A549 (cell line): ENCODE measurements around the gene ATF3. TPM values are rescaled to one million over a fixed set of nuclear protein-coding genes. Genes with fewer than 3 reads are reported as not detected.

Source experiments
- ATAC-seq, 2 experiments: fragments of 200-7000 bp in 1 of 2; fragments of >200 bp in 1 of 2; cut with Nextera tagmentation in 1 of 2; cut with Tn5 transposase in 1 of 2; 3 replicates each; pipeline versions ENCODE4 v1.8.0 to v1.9.1; 2018 to 2020; ENCODE audit warnings: mild to moderate bottlenecking in 1 of 2, moderate library complexity in 1 of 2
- CTCF ChIA-PET: fragments of 300-600 bp; sonication (Branson Sonifier 250); formaldehyde crosslinking; extraction: SDS; loops from one replicate; lab custom pipeline; 2021; ENCODE audit warnings: antibody characterized with exemption, inconsistent platforms; lab: Yijun Ruan, JAX
- POLR2A ChIA-PET: fragments of 350-600 bp; formaldehyde crosslinking; extraction: SDS; loops from one replicate; lab custom pipeline; 2021; ENCODE audit warnings: antibody characterized with exemption, inconsistent platforms; lab: Yijun Ruan, JAX
- DNase-seq, 2 experiments: peaks; one replicate each; pipeline versions ENCODE4 v3.0.0 to v3.0.0-alpha.2; 2011 to 2016; ENCODE audit warnings: low read depth in 1 of 2, low spot score in 1 of 2
- FAIRE-seq: peaks from 2 replicates; lab custom pipeline; 2011; peaks lifted over from hg19 to GRCh38; lab: Jason Lieb, UNC
- H3K27ac ChIP-seq, 2 experiments: fragments of >200 bp; sonication (Bioruptor Twin); formaldehyde crosslinking; 3 replicates each; pipeline ENCODE4 v1.5.1; 2016 to 2017
- H3K4me1 ChIP-seq: fragments of >200 bp; sonication (Bioruptor Twin); formaldehyde crosslinking; 3 replicates; pipeline ENCODE4 v1.6.1; 2016
- H3K4me2 ChIP-seq: fragments of >200 bp; sonication (Bioruptor Twin); formaldehyde crosslinking; 3 replicates; pipeline ENCODE4 v1.6.1; 2016
- H3K4me3 ChIP-seq: fragments of >200 bp; sonication (Bioruptor Twin); formaldehyde crosslinking; 3 replicates; pipeline ENCODE4 v1.5.1; 2016
- H3K9me3 ChIP-seq: fragments of >200 bp; sonication (Bioruptor Twin); formaldehyde crosslinking; 3 replicates; pipeline ENCODE4 v1.6.1; 2016
- CBX2 ChIP-seq: fragments of 200-600 bp; sonication (generic); IDR thresholded peaks from 2 replicates; pipeline ENCODE4 v1.6.1; 2016; ENCODE audit warnings: low read depth, mild to moderate bottlenecking, borderline replicate concordance
- CBX8 ChIP-seq: fragments of 200-600 bp; sonication (generic); IDR thresholded peaks from 2 replicates; pipeline ENCODE4 v1.6.1; 2016
- CHD2 ChIP-seq: fragments of 150-350 bp; IDR thresholded peaks from 2 replicates; pipeline ENCODE4 v1.6.1; 2014; ENCODE audit warnings: low read length; ENCODE audit not compliant: partially characterized antibody
- CTCF ChIP-seq: fragments of >200 bp; sonication (Bioruptor Twin); formaldehyde crosslinking; IDR thresholded peaks from 3 replicates; pipeline ENCODE4 v1.5.1; 2016
- EHMT2 ChIP-seq: fragments of 200-600 bp; sonication (generic); IDR thresholded peaks from 2 replicates; pipeline ENCODE4 v1.6.1; 2016; ENCODE audit warnings: antibody characterized with exemption, low read depth, mild to moderate bottlenecking, moderate library complexity
- FOSB ChIP-seq: fragments of 250-450 bp; sonication (Bioruptor Pico); IDR thresholded peaks from 2 replicates; pipeline ENCODE4 v1.5.0; 2020; ENCODE audit warnings: mild to moderate bottlenecking, moderate library complexity
- FOSL2 ChIP-seq, 2 experiments: fragments of 450-650 bp in 1 of 2; fragments of >200 bp in 1 of 2; sonication (Bioruptor Twin) in 1 of 2; formaldehyde crosslinking; IDR thresholded peaks; 2 replicates each; pipeline versions ENCODE4 v1.5.0 to v1.6.1; 2016 to 2020; ENCODE audit warnings: mild to moderate bottlenecking in 1 of 2, moderate library complexity in 1 of 2
- FOXS1 ChIP-seq: fragments of 250-450 bp; sonication (Bioruptor Pico); IDR thresholded peaks from 2 replicates; pipeline ENCODE4 v1.5.0; 2020; ENCODE audit warnings: mild to moderate bottlenecking, moderate library complexity
- GATA3 ChIP-seq: IDR thresholded peaks from 2 replicates; pipeline ENCODE4 v1.6.1; 2012; ENCODE audit warnings: borderline replicate concordance
- HDAC2 ChIP-seq: fragments of 200-600 bp; sonication (generic); IDR thresholded peaks from 2 replicates; pipeline ENCODE4 v1.6.1; 2016
- HES2 ChIP-seq: fragments of >200 bp; sonication (Bioruptor Twin); formaldehyde crosslinking; IDR thresholded peaks from 2 replicates; pipeline ENCODE4 v1.6.1; 2016
- HEYL ChIP-seq: fragments of 250-450 bp; sonication (Bioruptor Pico); IDR thresholded peaks from 2 replicates; pipeline ENCODE4 v1.8.0; 2021; ENCODE audit warnings: mild to moderate bottlenecking, moderate library complexity
- HMGXB4 ChIP-seq: fragments of 250-450 bp; sonication (Bioruptor Pico); IDR thresholded peaks from 2 replicates; pipeline ENCODE4 v1.5.0; 2021; ENCODE audit warnings: mild to moderate bottlenecking, moderate library complexity, borderline replicate concordance
- HOXA7 ChIP-seq: fragments of 250-450 bp; sonication (Bioruptor Pico); IDR thresholded peaks from 2 replicates; pipeline ENCODE4 v1.5.0; 2020; ENCODE audit warnings: mild to moderate bottlenecking, moderate library complexity
- HOXB13 ChIP-seq: fragments of 250-450 bp; sonication (Bioruptor Pico); IDR thresholded peaks from 2 replicates; pipeline ENCODE4 v1.5.0; 2020; ENCODE audit warnings: low read depth, mild to moderate bottlenecking, moderate library complexity
- MAZ ChIP-seq: fragments of 150-350 bp; IDR thresholded peaks from 2 replicates; pipeline ENCODE4 v1.6.1; 2014; ENCODE audit warnings: antibody characterized with exemption, low read depth, low read length, borderline replicate concordance
- NPAS2 ChIP-seq: fragments of 250-450 bp; sonication (Bioruptor Pico); IDR thresholded peaks from 2 replicates; pipeline ENCODE4 v1.8.0; 2022; ENCODE audit warnings: mild to moderate bottlenecking, moderate library complexity, borderline replicate concordance
- NR3C1 ChIP-seq: fragments of >200 bp; sonication (Bioruptor Twin); formaldehyde crosslinking; IDR thresholded peaks from 3 replicates; pipeline ENCODE4 v1.6.1; 2017
- PBX3 ChIP-seq: IDR thresholded peaks from 2 replicates; pipeline ENCODE4 v1.6.1; 2012
- POLR2AphosphoS2 ChIP-seq: conservative IDR thresholded peaks from 2 replicates; pipeline ENCODE4 v1.6.1; 2012; ENCODE audit warnings: low read length, improper control_type of control experiment, inconsistent platforms
- RAD21 ChIP-seq, 2 experiments: fragments of >200 bp in 1 of 2; sonication (Bioruptor Twin) in 1 of 2; formaldehyde crosslinking in 1 of 2; IDR thresholded peaks in 1 of 2; conservative IDR thresholded peaks in 1 of 2; 2 replicates in 1 of 2; 3 replicates in 1 of 2; pipeline ENCODE4 v1.6.1; 2012 to 2018; ENCODE audit warnings: inconsistent platforms in 1 of 2
- RARB ChIP-seq: fragments of 250-450 bp; sonication (Bioruptor Pico); IDR thresholded peaks from 2 replicates; pipeline ENCODE4 v1.8.0; 2021; ENCODE audit warnings: mild to moderate bottlenecking, moderate library complexity
- RCOR1 ChIP-seq: fragments of 150-350 bp; IDR thresholded peaks from 2 replicates; pipeline ENCODE4 v1.6.1; 2014; ENCODE audit warnings: antibody characterized with exemption, low read length, low read depth
- REST ChIP-seq: fragments of 200-600 bp; sonication (generic); IDR thresholded peaks from 2 replicates; pipeline ENCODE4 v1.6.1; 2016; ENCODE audit warnings: antibody characterized with exemption, mild to moderate bottlenecking, moderate library complexity
- RFX5 ChIP-seq: fragments of 450-650 bp; IDR thresholded peaks from 2 replicates; pipeline ENCODE4 v1.7.1; 2014; ENCODE audit warnings: antibody characterized with exemption, mild to moderate bottlenecking, moderate library complexity
- RNF2 ChIP-seq: fragments of 200-600 bp; sonication (generic); IDR thresholded peaks from 2 replicates; pipeline ENCODE4 v1.6.1; 2016; ENCODE audit warnings: low read depth, mild to moderate bottlenecking, antibody characterized with exemption, moderate library complexity, borderline replicate concordance
- SMC3 ChIP-seq: fragments of >200 bp; sonication (Bioruptor Twin); formaldehyde crosslinking; IDR thresholded peaks from 3 replicates; pipeline ENCODE4 v1.6.1; 2018; ENCODE audit warnings: inconsistent platforms
- TFCP2L1 ChIP-seq: fragments of 250-450 bp; sonication (Bioruptor Pico); IDR thresholded peaks from 2 replicates; pipeline ENCODE4 v1.5.0; 2021; ENCODE audit warnings: mild to moderate bottlenecking
- USF2 ChIP-seq: fragments of 450-650 bp; IDR thresholded peaks from 2 replicates; pipeline ENCODE4 v1.6.1; 2014; ENCODE audit warnings: antibody characterized with exemption
- ZNF302 ChIP-seq: fragments of 250-450 bp; sonication (Bioruptor Pico); IDR thresholded peaks from 2 replicates; pipeline ENCODE4 v1.9.0; 2021; ENCODE audit warnings: inconsistent platforms, mild to moderate bottlenecking, moderate library complexity
- WGBS: methylation state at CpG from one replicate; pipeline ENCODE4 v1.1.6; 2017; ENCODE audit errors: missing lambda C conversion rate; 5-methylcytosine and 5-hydroxymethylcytosine counted together
- polyA plus RNA-seq, 4 experiments: library from polyadenylated mRNA; depleted of rRNA in 3 of 4; stranded (reverse); fragments of >200 nt; fragmentation: RNase III in 1 of 4; extraction: RNeasy Plus Mini Kit Qiagen cat#74134 plus additional on column Dnase treatment in 1 of 4; gene quantifications; 2 replicates in 3 of 4; 3 replicates in 1 of 4; pipeline ENCODE4 v1.2.3, GENCODE V29; 2011 to 2017

The ATF3 gene
- polyA plus RNA-seq, 2 of the 4 experiments (the other 2 are of a cell fraction) = 4.4 to 62.9 TPM

- Histone ChIP-seq H3K4me2 (peak overlapping the region; percentile 98), H3K9me3 (no peaks in the 10 kb centered on the region), H3K4me1 (peaks cover 23% of the 10 kb centered on the region; the same call in 2 of the 3 replicates), H3K27ac (peak overlapping the region; percentile 75 to 93), H3K4me3 (peak overlapping the region; percentile 90)
- ChIA-PET POLR2A (interaction anchor here (0.6 to 3.0 kb wide), 56 partner anchors 8 to 573 kb away, joined by 3 to 72 read pairs (median 6); partner anchors contain the start of genes BATF3, DTL, FLVCR1 and INTS7), CTCF (interaction anchor here (0.6 to 3.1 kb wide), 17 partner anchors 8 to 383 kb away, joined by 3 to 30 read pairs (median 4); no protein-coding TSS in a partner anchor)
- ATAC-seq (peak; percentile 25 to 32), DNase-seq (no peak), FAIRE-seq (no peak)
- WGBS = 0% methylated on average over 25 of the region's 39 CpGs
- no peak for TF ChIP-seq CBX2
- TF ChIP-seq NR3C1 = no peak
- no peak for TF ChIP-seq HDAC2
- TF ChIP-seq PBX3 = no peak
- peak; percentile 12; the same call in 1 of the 2 replicates for TF ChIP-seq CBX8
- TF ChIP-seq HEYL (CRISPR knock-in tag) = no peak
- TF ChIP-seq RAD21 (conservative IDR thresholded peaks at IDR 0.05 in 1 of 2, IDR thresholded peaks at IDR 0.05 in 1 of 2) = no peak
- 0 out of 2 replicates have a peak, but pooled peaks have one; percentile 21 for TF ChIP-seq RARB (CRISPR knock-in tag)
- TF ChIP-seq HOXA7 = peak; percentile 77; the same call in 1 of the 2 replicates
- 0 out of 2 replicates have a peak, but pooled peaks have one; percentile 66 for TF ChIP-seq TFCP2L1 (CRISPR knock-in tag)
- TF ChIP-seq RNF2 = no peak; the same call in 1 of the 2 replicates
- TF ChIP-seq ZNF302 = no peak
- TF ChIP-seq FOSB (CRISPR knock-in tag) = peak; percentile 82
- no peak for TF ChIP-seq CHD2
- TF ChIP-seq EHMT2 = no peak
- TF ChIP-seq NPAS2 = no peak
- TF ChIP-seq RFX5 = no peak
- no peak for TF ChIP-seq USF2
- TF ChIP-seq FOSL2 (IDR thresholded peaks at IDR 0.05) = no peak
- TF ChIP-seq FOSL2 (CRISPR knock-in tag; IDR thresholded peaks at IDR 0.05) = no peak
- TF ChIP-seq RCOR1 = no peak
- TF ChIP-seq MAZ = no peak
- no peak for TF ChIP-seq CTCF
- TF ChIP-seq SMC3 = no peak
- TF ChIP-seq HMGXB4 (CRISPR knock-in tag) = no peak
- no peak for TF ChIP-seq GATA3
- 0 out of 2 replicates have a peak, but pooled peaks have one; percentile 10 for TF ChIP-seq REST
- no peak for TF ChIP-seq FOXS1
- no peak for TF ChIP-seq POLR2AphosphoS2
- no peak for TF ChIP-seq HOXB13
- TF ChIP-seq HES2 = no peak
These were observed 609 bp upstream of the ATF3 start for GRCh38 chr1:212607913-212608391.
